ENCODE data around the gene VSTM4.

Gene VSTM4

GRCh38 chr10:49116509-49117375 is 1.4 kb upstream of the VSTM4 start:
- no peak for DNase-seq (ENCODE audit: low read depth)

- DNase-seq (ENCODE audit: low read depth) = no peak
Observed at GRCh38 chr10:49115796-49116508, 630 bp upstream of the VSTM4 start.

- DNase-seq (ENCODE audit: low read depth) = no peak
Observed at GRCh38 chr10:49114718-49115014, 656 bp downstream of the VSTM4 start.

- no peak for DNase-seq (ENCODE audit: low read depth)
Observed at GRCh38 chr10:49113741-49114141, 1.6 kb downstream of the VSTM4 start.

GRCh38 chr10:49112851-49113250 is 2.5 kb downstream of the VSTM4 start:
- no peak for DNase-seq (ENCODE audit: low read depth)

DNA sequence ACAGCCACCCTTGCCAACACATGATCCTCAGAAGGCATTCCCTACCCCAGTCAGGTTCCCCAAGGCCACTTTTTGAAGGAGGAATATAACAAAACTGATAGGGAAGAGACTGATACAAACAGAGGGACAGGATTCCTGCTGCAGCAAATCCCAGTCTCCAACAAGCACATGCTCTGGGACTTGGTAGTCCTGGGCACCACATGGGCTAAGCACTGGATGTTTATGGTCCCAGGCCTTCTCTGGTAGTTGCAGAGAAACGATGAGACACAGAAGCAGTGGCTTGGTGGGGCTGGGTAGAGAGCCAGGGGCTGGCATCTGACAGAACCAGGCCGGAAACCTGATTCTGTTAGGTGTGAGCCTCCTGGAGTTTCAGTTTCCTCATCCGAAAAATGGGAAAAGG is 3.2 kb downstream of the VSTM4 start:
- no peak for DNase-seq (ENCODE audit: low read depth)

GRCh38 chr10:49111320-49111698 is 4.0 kb downstream of the VSTM4 start:
- DNase-seq (ENCODE audit: low read depth) = no peak

- no peak for DNase-seq (ENCODE audit: low read depth)
Observed at GRCh38 chr10:49110684-49111319, 4.5 kb downstream of the VSTM4 start.

- DNase-seq (ENCODE audit: low read depth) = no peak
Observed at GRCh38 chr10:49109669-49110340, 5.5 kb downstream of the VSTM4 start.

DNA sequence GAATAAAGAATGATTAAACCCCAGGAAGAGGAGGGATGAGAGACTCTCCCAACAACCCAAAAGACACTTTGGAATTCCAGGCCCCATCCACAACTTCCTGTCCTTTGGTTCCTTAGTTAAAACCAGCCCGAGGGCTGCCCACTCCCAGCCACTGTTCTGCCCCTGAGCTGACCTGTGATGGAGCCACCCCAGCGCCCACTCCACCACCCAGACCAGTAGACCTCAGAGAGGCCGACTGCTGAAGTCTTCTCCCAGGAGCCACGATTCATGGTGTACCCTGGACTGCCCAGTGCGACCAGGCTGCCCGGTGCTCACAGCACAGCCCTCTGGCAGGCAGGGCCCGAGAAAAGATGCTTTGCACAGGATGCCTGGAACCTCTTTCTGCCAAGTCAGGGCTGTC is 6.7 kb downstream of the VSTM4 start:
- DNase-seq (ENCODE audit: low read depth) = no peak

DNA sequence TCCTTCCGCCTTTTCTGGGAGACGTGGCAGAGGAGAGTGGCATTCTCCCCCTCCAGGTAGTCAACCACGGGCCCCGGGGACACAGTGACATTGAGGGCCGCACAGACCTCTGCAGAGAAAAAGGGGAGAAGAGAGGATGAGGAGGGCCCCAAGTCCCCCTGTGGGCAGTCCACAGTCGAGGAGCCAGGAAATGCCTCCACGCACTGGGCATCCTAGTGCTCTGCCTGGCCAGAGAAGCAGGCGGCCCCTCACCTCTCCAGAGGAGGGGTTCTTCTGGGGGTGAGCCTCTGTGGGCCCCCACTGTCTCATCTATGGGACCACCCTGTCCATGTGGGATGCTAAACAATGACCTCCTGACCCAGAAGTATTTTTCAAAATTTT is 7.4 kb downstream of the VSTM4 start:
- DNase-seq (ENCODE audit: low read depth) = no peak

GRCh38 chr10:49107111-49107886 is 8.0 kb downstream of the VSTM4 start:
- DNase-seq (ENCODE audit: low read depth) = no peak

DNA sequence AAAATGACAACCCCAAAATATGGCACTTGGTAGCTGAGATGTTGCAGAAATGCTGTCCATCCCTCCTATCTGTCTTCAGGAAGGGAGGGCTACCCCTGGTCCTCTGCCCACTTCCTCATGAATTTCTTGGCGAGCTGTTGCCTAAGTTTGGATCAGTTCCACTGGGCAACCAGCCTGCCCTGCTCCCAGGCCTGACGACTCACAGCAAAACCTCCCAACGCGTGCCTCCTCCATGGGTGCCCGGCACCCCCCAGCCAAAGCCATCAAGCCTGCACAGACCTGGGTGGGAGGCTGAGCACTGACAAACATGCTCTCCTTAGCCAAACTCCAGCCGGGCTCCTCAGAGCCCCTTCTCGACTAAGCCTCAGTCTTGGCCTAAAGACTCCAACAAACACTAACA is 8.9 kb downstream of the VSTM4 start:
- no peak for DNase-seq (ENCODE audit: low read depth)

GRCh38 chr10:49105076-49105475 is 10.2 kb downstream of the VSTM4 start:
- no peak for DNase-seq (ENCODE audit: low read depth)

DNA sequence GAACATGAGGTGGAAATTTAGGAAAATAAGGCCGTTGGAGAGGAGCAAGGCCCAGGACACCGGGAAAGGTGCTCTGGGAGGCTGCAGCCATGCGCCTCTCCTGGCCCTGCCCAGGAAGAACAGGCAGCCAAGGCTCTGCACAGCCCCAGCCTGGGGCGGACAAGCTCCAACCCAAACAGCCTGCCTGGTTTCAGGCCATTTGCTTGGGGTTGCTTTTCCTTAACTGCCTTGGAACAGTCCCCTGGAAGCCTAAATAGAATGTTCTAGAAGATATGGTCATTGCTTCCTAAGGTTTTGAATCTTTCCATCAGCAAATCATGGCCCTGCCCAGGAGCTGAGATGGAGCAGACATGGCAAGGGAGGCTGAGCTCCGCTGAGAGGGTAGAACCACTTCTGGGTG is 11.0 kb downstream of the VSTM4 start:
- DNase-seq (ENCODE audit: low read depth) = no peak

GRCh38 chr10:49103761-49104160 is 11.6 kb downstream of the VSTM4 start:
- no peak for DNase-seq (ENCODE audit: low read depth)

DNA sequence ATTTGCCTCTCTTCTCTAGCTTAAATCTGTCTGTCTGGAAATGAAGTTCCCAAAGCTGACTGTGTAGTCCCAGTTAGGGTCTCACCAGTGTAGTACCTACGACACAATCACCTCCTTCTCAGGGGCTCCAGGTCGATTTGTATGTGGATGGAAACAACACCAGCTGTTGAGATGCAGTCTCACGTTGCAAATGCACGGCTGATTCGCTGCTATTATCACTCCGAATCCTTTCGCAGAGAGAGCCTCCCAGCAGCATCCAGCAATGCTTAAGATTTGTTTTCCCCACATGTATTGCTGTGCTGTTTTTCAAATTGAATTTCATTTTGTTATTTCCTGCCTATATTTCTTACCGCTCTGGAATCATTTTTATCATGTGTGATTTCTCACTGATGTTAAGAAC is 16.3 kb downstream of the VSTM4 start:
- no peak for DNase-seq (ENCODE audit: low read depth)

DNA sequence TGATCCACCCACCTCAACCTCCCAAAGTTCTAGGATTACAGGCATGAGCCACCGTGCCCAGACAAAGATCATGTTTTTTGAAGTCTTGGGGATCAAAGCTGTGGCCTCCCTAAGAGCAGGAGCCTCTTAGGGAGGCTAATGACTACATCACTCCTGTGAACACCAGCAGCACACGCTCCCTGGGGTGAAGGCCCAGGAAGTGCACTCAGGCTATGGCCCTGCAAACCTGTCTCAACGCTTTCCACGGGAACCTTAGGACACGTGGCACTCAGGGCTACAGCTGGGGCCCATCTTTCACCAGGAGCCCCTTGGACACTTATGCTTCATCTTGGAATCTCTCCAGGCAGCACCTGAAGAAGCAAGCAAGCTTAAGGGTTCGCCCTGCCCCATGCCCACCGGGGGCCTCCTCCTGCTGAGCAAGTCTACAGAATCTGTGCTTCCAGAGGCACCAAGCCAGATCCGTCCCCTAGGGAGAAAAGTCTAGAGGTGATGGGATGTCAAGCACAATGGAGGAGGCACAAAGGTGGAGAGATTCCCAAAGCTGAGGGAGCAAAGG is 18.4 kb downstream of the VSTM4 start:
- DNase-seq (ENCODE audit: low read depth) = no peak

DNA sequence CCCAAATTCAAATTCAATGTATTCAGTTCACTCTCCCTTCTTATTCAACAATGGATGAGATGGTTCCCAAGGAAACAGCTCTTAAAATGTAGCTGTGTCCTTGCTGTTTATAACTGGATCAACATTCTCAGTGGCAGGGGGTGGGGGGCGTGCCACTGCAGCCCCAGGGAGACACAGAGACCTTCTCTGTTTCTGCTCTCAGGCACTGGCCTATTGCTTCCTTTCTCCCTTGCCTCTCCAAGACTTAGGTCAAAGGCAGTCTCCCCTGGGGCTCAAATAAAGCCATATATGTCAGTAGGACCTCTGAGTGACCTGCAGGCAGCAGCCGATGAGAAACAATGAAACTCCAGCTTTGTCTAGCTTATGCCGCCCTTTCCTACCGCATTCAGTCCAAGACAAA is 20.7 kb downstream of the VSTM4 start:
- DNase-seq (ENCODE audit: low read depth) = no peak

- DNase-seq (ENCODE audit: low read depth) = no peak
Observed at GRCh38 chr10:49093922-49094321, 21.4 kb downstream of the VSTM4 start.

- no peak for DNase-seq (ENCODE audit: low read depth)
Observed at GRCh38 chr10:49092477-49092876, 22.8 kb downstream of the VSTM4 start.
